GM23248 (cell line): ENCODE results near the gene RNU4-1. TPM values are rescaled to one million over a fixed set of nuclear protein-coding genes. Genes with fewer than 3 reads are reported as not detected.

Source experiments
- DNase-seq: peaks from one replicate; pipeline ENCODE4 v3.0.0-alpha.2; 2015
- H2AFZ ChIP-seq: fragments of 200-600 bp; sonication (generic); 2 replicates; pipeline ENCODE4 v1.6.1; 2016; ENCODE audit warnings: antibody characterized with exemption
- H3F3A ChIP-seq: fragments of 200-600 bp; sonication (generic); 2 replicates; pipeline ENCODE4 v1.6.1; 2016; ENCODE audit warnings: mild to moderate bottlenecking, antibody characterized with exemption, mixed run types; ENCODE audit not compliant: insufficient read depth
- H3K27ac ChIP-seq: fragments of 200-600 bp; sonication (generic); 2 replicates; pipeline ENCODE4 v1.5.1; 2016; ENCODE audit warnings: mild to moderate bottlenecking
- H3K27me3 ChIP-seq: fragments of 200-600 bp; sonication (generic); replicated peaks from 2 replicates; pipeline ENCODE4 v1.6.1; 2016; ENCODE audit warnings: mild to moderate bottlenecking; ENCODE audit not compliant: insufficient read depth
- H3K36me3 ChIP-seq: fragments of 200-600 bp; sonication (generic); 2 replicates; pipeline ENCODE4 v1.6.1; 2016; ENCODE audit warnings: low read depth, mild to moderate bottlenecking
- H3K4me1 ChIP-seq: fragments of 200-600 bp; sonication (generic); 2 replicates; pipeline ENCODE4 v1.6.1; 2016; ENCODE audit warnings: mild to moderate bottlenecking; ENCODE audit not compliant: insufficient read depth
- H3K4me2 ChIP-seq: fragments of 200-600 bp; sonication (generic); one replicate; pipeline ENCODE4 v1.6.1; 2016; ENCODE audit warnings: mild to moderate bottlenecking; ENCODE audit not compliant: unreplicated experiment
- H3K4me3 ChIP-seq: fragments of 200-600 bp; sonication (generic); 2 replicates; pipeline ENCODE4 v1.5.1; 2016; ENCODE audit warnings: mild to moderate bottlenecking
- H3K79me2 ChIP-seq: fragments of 200-600 bp; sonication (generic); 2 replicates; pipeline ENCODE4 v1.6.1; 2016; ENCODE audit warnings: mild to moderate bottlenecking; ENCODE audit not compliant: insufficient read depth
- H3K9ac ChIP-seq: fragments of 200-600 bp; sonication (generic); 2 replicates; pipeline ENCODE4 v1.6.1; 2016; ENCODE audit warnings: mild to moderate bottlenecking
- H3K9me2 ChIP-seq: fragments of 200-600 bp; sonication (generic); 2 replicates; pipeline ENCODE4 v1.6.1; 2016; ENCODE audit warnings: mixed run types, mild to moderate bottlenecking, moderate library complexity; ENCODE audit not compliant: insufficient read depth
- H3K9me3 ChIP-seq: fragments of 200-600 bp; sonication (generic); one replicate; pipeline ENCODE4 v1.6.1; 2017; ENCODE audit warnings: low read depth
- H4K20me1 ChIP-seq: fragments of 200-600 bp; sonication (generic); 2 replicates; pipeline ENCODE4 v1.6.0; 2016; ENCODE audit not compliant: insufficient read depth
- EZH2 ChIP-seq: fragments of 200-600 bp; sonication (generic); IDR thresholded peaks from 2 replicates; pipeline ENCODE4 v1.6.1; 2018; ENCODE audit warnings: antibody characterized with exemption, mild to moderate bottlenecking; ENCODE audit not compliant: insufficient read depth, poor library complexity, severe bottlenecking
- EZH2phosphoT487 ChIP-seq: fragments of 200-600 bp; sonication (generic); IDR thresholded peaks from 2 replicates; pipeline ENCODE4 v1.6.1; 2018; ENCODE audit warnings: antibody characterized with exemption, moderate library complexity, mild to moderate bottlenecking, low read depth; ENCODE audit not compliant: insufficient read depth
- WGBS, 2 experiments: methylation state at CpG; one replicate each; pipeline ENCODE4 v1.1.6; 2015 to 2017; ENCODE audit warnings: low lambda C conversion rate in 2 of 2, low coverage in 1 of 2; ENCODE audit errors: missing lambda C conversion rate in 2 of 2; 5-methylcytosine and 5-hydroxymethylcytosine counted together
- in situ Hi-C: fragments of 300-500 bp; cut with MboI; formaldehyde crosslinking; loops from 2 replicates; pipeline ENCODE4 v1.15.0; 2020
- polyA plus RNA-seq: library from polyadenylated mRNA; unstranded; fragments of >200 nt; fragmentation: Nextera tagmentation; extraction: Ambion mirVana; gene quantifications from 2 replicates; pipeline ENCODE4 v1.2.1, GENCODE V29; 2016
- total RNA-seq: library from RNA; depleted of rRNA; stranded (reverse); fragments of >200 nt; shearing (Covaris generic); gene quantifications from 2 replicates; pipeline ENCODE4 v1.2.3, GENCODE V29; 2014

Gene RNU4-1
- total and polyA plus RNA-seq, 2 experiments from 2014 or later: not detected

DNA sequence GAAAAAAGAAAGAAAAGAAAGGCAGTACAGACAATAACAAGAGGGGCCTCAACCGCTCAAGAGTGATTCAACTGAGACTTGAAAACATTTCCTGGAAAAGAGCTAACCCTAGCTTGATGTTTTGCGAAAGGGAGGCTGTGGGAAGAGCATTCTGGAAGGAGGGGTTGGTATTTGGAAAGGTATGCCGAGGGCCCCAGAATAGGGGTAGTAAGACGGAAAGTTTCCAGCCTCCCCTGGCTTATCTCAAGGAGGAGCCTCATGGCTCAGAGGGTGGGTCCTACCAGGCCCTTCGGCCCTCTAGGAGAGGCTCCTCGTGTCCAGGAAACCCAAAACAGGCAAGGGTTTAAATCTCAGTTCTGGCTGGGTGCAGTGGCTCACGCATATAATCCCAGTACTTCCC lies 9.7 kb downstream of the RNU4-1 start:
- in situ Hi-C loops: no loop called here
- no peak for TF ChIP-seq EZH2
- TF ChIP-seq EZH2phosphoT487: no peak
- H3K27me3 ChIP-seq: no peaks in the 10 kb centered on the region
- H2AFZ ChIP-seq: no peak overlapping the region
- no peak overlapping the region for H3K4me3 ChIP-seq
- 75 to 80% methylated on average over 7 of the region's 7 CpGs for WGBS, 2 experiments
- no peak overlapping the region for H3K4me2 ChIP-seq
- H3K4me1 ChIP-seq: no peaks in the 10 kb centered on the region
- H3K9ac ChIP-seq: no peak overlapping the region
- H3K36me3 ChIP-seq: no peaks in the 10 kb centered on the region
- H3K9me3 ChIP-seq: no peaks in the 10 kb centered on the region
- DNase-seq: no peak
- no peaks in the 10 kb centered on the region for H3K79me2 ChIP-seq
- H3K27ac ChIP-seq: no peak overlapping the region
- no peaks in the 10 kb centered on the region for H3F3A ChIP-seq
- no peaks in the 10 kb centered on the region for H3K9me2 ChIP-seq
- H4K20me1 ChIP-seq: no peaks in the 10 kb centered on the region

DNA sequence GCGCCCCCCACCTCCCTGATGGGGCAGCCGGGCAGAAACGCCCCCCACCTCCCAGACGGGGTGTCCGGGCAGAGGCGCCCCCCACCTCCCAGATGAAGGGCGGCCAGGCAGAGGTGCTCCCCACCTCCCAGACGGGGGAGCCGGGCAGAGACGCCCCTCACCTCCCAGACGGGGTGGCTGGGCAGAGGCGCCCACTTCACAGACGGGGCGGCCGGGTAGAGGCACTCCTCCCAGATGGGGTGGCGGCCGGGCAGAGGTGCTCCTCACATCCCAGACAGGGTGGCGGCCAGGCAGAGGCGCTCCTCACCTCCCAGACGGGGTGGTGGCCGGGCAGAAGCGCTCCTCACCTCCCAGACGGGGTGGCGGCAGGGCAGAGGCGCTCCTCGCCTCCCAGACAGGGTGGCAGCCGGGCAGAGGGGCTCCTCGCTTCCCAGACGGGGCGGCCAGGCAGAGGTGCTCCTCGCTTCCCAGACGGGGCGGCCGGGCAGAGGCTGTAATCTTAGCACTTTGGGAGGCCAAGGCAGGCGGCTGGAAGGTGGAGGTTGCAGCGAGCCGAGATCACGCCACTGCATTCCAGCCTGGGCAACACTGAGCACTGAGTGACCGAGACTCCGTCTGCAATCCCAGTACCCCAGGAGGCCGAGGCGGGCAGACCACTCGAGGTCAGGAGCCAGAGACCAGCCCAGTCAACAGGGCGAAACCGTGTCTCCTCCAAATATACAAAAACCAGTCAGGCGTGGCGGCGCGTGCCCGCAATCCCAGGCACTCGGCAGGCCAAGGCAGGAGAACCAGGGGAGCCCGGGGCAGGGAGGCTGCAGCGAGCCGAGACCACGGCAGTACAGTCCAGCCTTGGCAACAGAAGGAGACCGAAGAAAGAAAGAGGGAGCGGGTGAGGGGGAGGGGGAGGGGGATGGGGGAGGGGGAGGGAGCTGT lies 14.6 kb downstream of the RNU4-1 start:
- 86 to 91% methylated on average over 26 to 57 of the region's 57 CpGs for WGBS, 2 experiments
- no peaks in the 10 kb centered on the region for H3K9me3 ChIP-seq
- no peak overlapping the region for H3K9ac ChIP-seq
- H2AFZ ChIP-seq: no peak overlapping the region
- H3K4me3 ChIP-seq: no peak overlapping the region
- H3K27ac ChIP-seq: no peak overlapping the region
- H3K9me2 ChIP-seq: no peaks in the 10 kb centered on the region
- no peak for DNase-seq
- in situ Hi-C loops: loop anchor here (10.0 kb wide), 1 partner anchor 54 kb away; no protein-coding TSS in a partner anchor
- no peak overlapping the region for H3K4me2 ChIP-seq
- no peaks in the 10 kb centered on the region for H3K79me2 ChIP-seq
- no peaks in the 10 kb centered on the region for H3F3A ChIP-seq
- H3K27me3 ChIP-seq: no peaks in the 10 kb centered on the region
- TF ChIP-seq EZH2 (no peak), EZH2phosphoT487 (no peak)
- no peaks in the 10 kb centered on the region for H4K20me1 ChIP-seq
- no peaks in the 10 kb centered on the region for H3K36me3 ChIP-seq
- H3K4me1 ChIP-seq: no peaks in the 10 kb centered on the region

DNA sequence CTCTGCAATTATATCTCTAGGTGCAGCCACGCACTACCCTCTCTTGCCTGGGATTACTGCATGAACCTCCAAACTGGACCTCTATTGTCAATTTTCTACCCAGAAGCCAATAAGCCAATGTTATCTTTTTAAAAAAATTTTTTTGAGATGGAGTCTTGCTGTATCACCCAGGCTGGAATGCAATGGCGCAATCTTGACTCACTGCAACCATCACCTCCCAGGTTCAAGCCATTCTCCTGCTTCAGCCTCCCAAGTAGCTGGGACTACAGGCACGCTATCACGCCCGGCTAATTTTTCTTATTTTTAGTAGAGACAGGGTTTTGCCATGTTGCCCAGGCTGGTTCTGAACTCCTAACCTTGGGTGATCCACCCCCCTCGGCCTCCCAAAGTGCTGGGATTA lies 16.3 kb downstream of the RNU4-1 start:
- in situ Hi-C loops: loop anchor here (10.0 kb wide), 1 partner anchor 52 kb away; no protein-coding TSS in a partner anchor
- no peaks in the 10 kb centered on the region for H3K4me1 ChIP-seq
- H3K9me2 ChIP-seq: no peaks in the 10 kb centered on the region
- H3K27me3 ChIP-seq: no peaks in the 10 kb centered on the region
- no peak overlapping the region for H3K27ac ChIP-seq
- no peak overlapping the region for H3K4me3 ChIP-seq
- TF ChIP-seq EZH2phosphoT487: no peak
- no peak for TF ChIP-seq EZH2
- no peak overlapping the region for H2AFZ ChIP-seq
- H3K9ac ChIP-seq: no peak overlapping the region
- H3K36me3 ChIP-seq: no peaks in the 10 kb centered on the region
- H3K4me2 ChIP-seq: no peak overlapping the region
- no peaks in the 10 kb centered on the region for H3F3A ChIP-seq
- no peaks in the 10 kb centered on the region for H4K20me1 ChIP-seq
- H3K79me2 ChIP-seq: no peaks in the 10 kb centered on the region
- WGBS, 2 experiments: 87 to 91% methylated on average over 6 of the region's 6 CpGs
- no peaks in the 10 kb centered on the region for H3K9me3 ChIP-seq
- peak; percentile 51 for DNase-seq

DNA sequence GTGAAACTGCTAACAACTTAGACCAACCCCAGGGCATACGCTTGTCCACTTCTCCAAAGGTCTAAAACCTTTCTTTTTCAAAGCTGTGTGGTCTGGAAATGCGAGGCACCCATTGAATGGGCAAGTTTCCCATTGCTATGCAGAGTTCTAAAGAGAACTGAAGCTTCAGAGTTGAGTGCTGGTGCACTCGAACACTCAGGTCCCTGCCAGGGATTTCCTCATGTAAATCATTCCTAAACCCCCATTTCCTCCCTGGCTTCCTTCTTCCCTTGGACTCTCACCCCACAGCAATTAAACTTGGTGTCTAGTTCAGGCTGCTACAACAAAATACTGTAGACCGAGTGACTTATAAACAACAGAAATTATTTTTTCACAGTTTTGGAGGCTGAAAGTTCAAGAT lies 25.3 kb downstream of the RNU4-1 start:
- Histone ChIP-seq H3K27ac (no peak overlapping the region), H3K36me3 (no peaks in the 10 kb centered on the region), H3K4me2 (no peak overlapping the region), H3K9me3 (no peaks in the 10 kb centered on the region), H3K9me2 (no peaks in the 10 kb centered on the region), H3K79me2 (peaks cover 27% of the 10 kb centered on the region), H3K27me3 (no peaks in the 10 kb centered on the region), H3F3A (peaks cover 22% of the 10 kb centered on the region), H4K20me1 (no peaks in the 10 kb centered on the region), H3K4me3 (no peak overlapping the region), H2AFZ (no peak overlapping the region), H3K4me1 (peaks cover 2% of the 10 kb centered on the region; the same call in 1 of the 2 replicates), H3K9ac (no peak overlapping the region)
- no peak for TF ChIP-seq EZH2phosphoT487
- 58 to 67% methylated on average over 4 of the region's 4 CpGs for WGBS, 2 experiments
- no peak for DNase-seq
- in situ Hi-C loops: no loop called here
